GM12892 (cell line): ENCODE measurements around the gene FILIP1.

Source experiments
- DNase-seq: peaks from one replicate; pipeline ENCODE4 v3.0.0; 2011; ENCODE audit not compliant: insufficient read length
- FAIRE-seq: peaks from 2 replicates; lab custom pipeline; 2011; peaks lifted over from hg19 to GRCh38; lab: Jason Lieb, UNC
- POLR2A ChIP-seq: IDR thresholded peaks from 2 replicates; pipeline ENCODE4 v1.6.1; 2011; ENCODE audit warnings: low read depth, low read length, control low read depth
- POLR2AphosphoS5 ChIP-seq: IDR thresholded peaks from 2 replicates; pipeline ENCODE4 v1.6.1; 2011; ENCODE audit warnings: low read depth, low read length, control low read depth
- TAF1 ChIP-seq: IDR thresholded peaks from 2 replicates; pipeline ENCODE4 v1.6.1; 2011; ENCODE audit warnings: low read depth, mild to moderate bottlenecking, control low read depth, low read length, borderline replicate concordance

FILIP1 gene

DNA sequence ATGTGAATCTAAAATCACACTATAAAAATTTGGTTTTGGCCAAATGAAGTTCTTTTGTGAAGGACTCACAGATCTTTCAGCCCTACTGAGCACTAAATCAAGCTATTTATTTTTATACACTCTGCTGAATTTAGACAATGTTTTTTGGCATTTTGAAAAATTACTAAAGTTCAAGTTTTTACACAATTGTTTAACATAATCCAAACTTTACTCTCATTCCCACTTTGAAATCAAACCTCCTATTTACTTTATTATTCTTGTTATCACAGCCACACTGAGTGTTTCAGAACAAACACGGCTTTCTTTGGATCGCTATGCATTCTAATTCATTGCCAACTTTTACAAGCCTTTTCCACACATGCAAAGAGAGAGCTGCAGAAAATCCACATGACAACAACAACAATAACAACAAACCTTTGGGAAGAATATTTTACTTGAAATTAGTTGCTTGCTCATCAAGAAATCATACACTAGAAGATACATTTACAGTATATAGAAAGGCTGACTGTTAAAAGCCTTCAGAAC is 159.9 kb downstream of the FILIP1 start:
- FAIRE-seq (no peak), DNase-seq (no peak)
- TF ChIP-seq TAF1 (no peak), POLR2A (no peak), POLR2AphosphoS5 (no peak)

- FAIRE-seq (no peak), DNase-seq (no peak)
- TF ChIP-seq TAF1 (no peak), POLR2A (no peak), POLR2AphosphoS5 (no peak)
Observed at GRCh38 chr6:75331151-75331550, 162.4 kb downstream of the FILIP1 start.

DNA sequence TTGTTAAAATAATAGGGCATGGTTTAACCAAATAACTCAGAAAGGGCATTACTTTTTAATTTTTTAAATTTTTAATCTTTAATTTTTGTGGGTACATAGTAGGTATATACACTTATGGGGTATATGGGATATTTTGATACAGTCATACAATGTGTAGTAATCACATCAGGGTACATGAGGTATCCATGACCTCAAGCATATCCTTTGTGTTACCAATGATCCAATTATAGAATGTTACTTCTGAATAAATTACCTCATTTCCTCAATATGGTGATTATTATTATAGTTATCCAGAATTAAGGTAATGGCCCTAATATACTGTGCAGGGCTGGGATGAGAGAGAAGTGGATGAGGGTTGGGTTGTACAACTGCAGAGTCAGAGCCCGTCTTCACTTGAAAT is 163.9 kb downstream of the FILIP1 start:
- no peak for FAIRE-seq
- TF ChIP-seq POLR2A (no peak), TAF1 (no peak), POLR2AphosphoS5 (no peak)
- no peak for DNase-seq

- TF ChIP-seq POLR2AphosphoS5 (no peak), TAF1 (no peak), POLR2A (no peak)
- FAIRE-seq (no peak), DNase-seq (no peak)
Observed at GRCh38 chr6:75327807-75328206, 165.8 kb downstream of the FILIP1 start.

- FAIRE-seq (no peak), DNase-seq (no peak)
- no peak for TF ChIP-seq TAF1
- TF ChIP-seq POLR2AphosphoS5 = no peak
- TF ChIP-seq POLR2A = no peak
Observed at GRCh38 chr6:75326557-75327258, 166.9 kb downstream of the FILIP1 start.

DNA sequence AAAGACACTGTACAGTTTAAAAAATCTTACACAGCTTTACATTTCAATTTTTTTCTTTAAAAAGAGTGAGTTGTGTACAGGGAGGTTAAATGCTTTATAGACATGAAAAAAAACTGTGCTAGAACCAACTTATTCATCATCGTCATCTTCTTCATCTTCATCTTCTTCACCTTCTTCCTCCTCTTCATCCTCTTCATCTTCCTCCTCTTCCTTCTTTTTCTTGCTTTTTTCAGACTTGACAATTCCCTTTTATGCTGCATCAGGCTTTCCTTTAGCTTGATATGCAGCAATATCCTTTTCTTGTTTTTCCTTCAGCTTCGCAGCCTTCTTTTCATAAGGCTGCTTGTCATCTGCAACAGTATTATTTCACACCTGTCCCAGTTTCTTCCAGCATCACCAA is 174.7 kb downstream of the FILIP1 start:
- FAIRE-seq (no peak), DNase-seq (no peak)
- TF ChIP-seq TAF1 = no peak
- TF ChIP-seq POLR2A = no peak
- TF ChIP-seq POLR2AphosphoS5 = no peak

- TF ChIP-seq TAF1 = no peak
- no peak for TF ChIP-seq POLR2AphosphoS5
- no peak for TF ChIP-seq POLR2A
- FAIRE-seq (no peak), DNase-seq (no peak)
Observed at GRCh38 chr6:75317503-75318206, 175.9 kb downstream of the FILIP1 start.

DNA sequence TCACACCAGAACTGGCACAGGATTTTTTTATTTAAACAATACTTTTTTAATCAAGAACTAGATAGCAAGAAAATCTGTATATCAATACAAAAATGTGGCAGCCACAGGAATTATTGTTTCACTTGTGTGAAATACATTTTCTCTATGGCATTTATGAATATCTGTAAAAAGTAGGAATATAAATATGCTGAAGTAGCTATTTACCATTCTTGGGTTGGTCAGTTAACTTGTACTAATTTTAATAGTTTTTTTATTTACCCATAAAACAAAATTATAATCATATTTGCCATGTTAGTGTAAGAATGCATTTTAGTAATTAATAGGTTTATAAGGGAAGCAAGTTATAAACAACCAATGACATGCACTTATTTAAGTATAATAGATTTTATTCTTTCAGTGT is 177.6 kb downstream of the FILIP1 start:
- FAIRE-seq = no peak
- no peak for DNase-seq
- TF ChIP-seq POLR2A (no peak), POLR2AphosphoS5 (no peak), TAF1 (no peak)

DNA sequence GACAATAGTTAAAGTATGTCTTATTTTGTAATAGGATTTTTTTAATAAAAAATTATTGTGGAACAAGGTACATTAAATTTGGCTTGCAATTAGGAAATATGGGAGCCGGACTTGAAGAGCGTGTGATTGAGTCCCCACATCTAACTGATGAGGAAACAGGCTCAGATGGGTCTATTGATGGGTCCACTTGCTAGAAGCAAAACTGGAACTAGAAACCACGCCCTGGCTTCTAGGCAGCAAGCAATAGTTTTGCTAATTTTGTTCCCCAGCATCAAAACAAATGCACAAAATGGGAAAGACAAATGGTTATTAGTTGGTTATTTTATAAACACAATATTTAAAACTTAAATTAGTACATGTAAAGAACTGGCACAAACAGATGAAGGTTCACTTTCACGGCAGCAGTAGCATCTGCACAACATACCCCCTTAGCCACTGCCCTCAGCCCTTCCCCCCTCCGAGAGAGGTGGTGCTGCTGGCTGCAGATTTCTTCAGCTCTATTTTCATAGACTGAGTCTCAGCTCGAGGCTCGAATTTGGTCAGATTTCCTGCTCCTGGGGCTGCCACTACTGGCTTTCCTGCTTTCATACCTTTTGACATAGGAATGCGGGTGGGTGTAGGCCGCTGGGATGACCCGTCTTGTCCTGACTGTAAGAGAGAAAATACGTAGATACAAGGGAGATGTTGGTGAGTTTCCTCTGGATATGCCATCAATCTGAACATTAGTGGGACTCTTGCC is 185.2 kb downstream of the FILIP1 start:
- TF ChIP-seq POLR2A (no peak), TAF1 (no peak), POLR2AphosphoS5 (no peak)
- DNase-seq (no peak), FAIRE-seq (no peak)

- DNase-seq = no peak
- TF ChIP-seq POLR2A (no peak), POLR2AphosphoS5 (no peak), TAF1 (no peak)
- no peak for FAIRE-seq
Observed at GRCh38 chr6:75307364-75308004, 186.1 kb downstream of the FILIP1 start.

DNA sequence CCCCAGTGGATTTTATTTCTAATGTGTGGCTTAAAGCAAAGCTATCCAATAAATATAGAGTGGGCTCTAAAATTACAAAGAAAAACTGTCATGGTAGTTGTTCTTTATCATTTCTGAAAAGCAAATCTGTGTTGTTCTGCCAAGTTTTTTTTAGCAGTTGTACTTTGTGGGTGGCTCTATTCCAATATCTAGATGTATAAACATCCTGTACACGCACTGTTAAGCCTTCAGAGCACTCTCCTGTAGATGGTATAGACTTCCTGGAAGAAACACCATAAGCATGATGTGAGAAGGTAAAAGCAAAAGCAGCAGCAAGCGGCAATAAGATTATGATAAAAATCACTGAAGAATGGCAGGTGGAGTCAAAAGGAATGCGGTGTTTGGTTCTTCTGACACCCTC is 187.5 kb downstream of the FILIP1 start:
- TF ChIP-seq TAF1 (no peak), POLR2A (no peak), POLR2AphosphoS5 (no peak)
- DNase-seq (no peak), FAIRE-seq (no peak)

- FAIRE-seq = no peak
- TF ChIP-seq POLR2A (no peak), TAF1 (no peak), POLR2AphosphoS5 (no peak)
- no peak for DNase-seq
Observed at GRCh38 chr6:75305573-75305972, 188.0 kb downstream of the FILIP1 start.
